Heart left ventricle (tissue), 16 donors: ENCODE measurements around the gene CDC37L1. TPM values are rescaled to one million over a fixed set of nuclear protein-coding genes. Genes with fewer than 3 reads are reported as not detected.

Experiments
- ATAC-seq, 4 donors: fragments of 200-7000 bp; cut with Tn5 transposase; one replicate each; pipeline ENCODE4 v1.9.1; 2020 to 2022; ENCODE audit warnings: moderate library complexity in 4 of 4, mild to moderate bottlenecking in 3 of 4, moderate number of reproducible peaks in 1 of 4
- DNase-seq, 5 donors: peaks; one replicate each; pipeline ENCODE4 v3.0.0-alpha.2; 2020
- H3K27ac ChIP-seq, 12 donors: fragments of 200-600 bp; sonication (generic) in 4 of 12; one replicate each; pipeline versions ENCODE4 v1.5.0 to v1.8.0; 2016 to 2022; ENCODE audit warnings: mild to moderate bottlenecking in 2 of 12
- H3K27me3 ChIP-seq, 9 donors: fragments of 200-600 bp; sonication (generic) in 2 of 9; one replicate each; pipeline versions ENCODE4 v1.5.1 to v1.8.0; 2016 to 2022; ENCODE audit warnings: mild to moderate bottlenecking in 3 of 9
- H3K36me3 ChIP-seq, 9 donors: fragments of 200-600 bp; sonication (generic) in 2 of 9; one replicate each; pipeline versions ENCODE4 v1.5.0 to v1.8.0; 2018 to 2022; ENCODE audit warnings: mild to moderate bottlenecking in 2 of 9
- H3K4me1 ChIP-seq, 12 donors: fragments of 200-600 bp; sonication (generic) in 4 of 12; one replicate each; pipeline versions ENCODE4 v1.5.0 to v1.8.0; 2016 to 2022; ENCODE audit warnings: mild to moderate bottlenecking in 3 of 12
- H3K4me3 ChIP-seq, 12 donors: fragments of 200-600 bp; sonication (generic) in 4 of 12; one replicate each; pipeline versions ENCODE4 v1.5.0 to v1.8.0; 2017 to 2022; ENCODE audit warnings: mild to moderate bottlenecking in 9 of 12, moderate library complexity in 4 of 12
- H3K9me3 ChIP-seq, 12 donors: fragments of 200-600 bp; sonication (generic) in 4 of 12; one replicate each; pipeline versions ENCODE4 v1.5.0 to v1.8.0; 2016 to 2022; ENCODE audit warnings: mild to moderate bottlenecking in 1 of 12
- CTCF ChIP-seq, 12 donors: fragments of 200-600 bp; sonication (generic) in 4 of 12; IDR thresholded peaks; one replicate each; pipeline versions ENCODE4 v1.5.0 to v1.8.0; 2018 to 2022; ENCODE audit warnings: antibody characterized with exemption in 12 of 12, mild to moderate bottlenecking in 5 of 12
- POLR2A ChIP-seq, 2 donors: fragments of 450-650 bp; IDR thresholded peaks; one replicate each; pipeline ENCODE4 v1.6.1; 2017; ENCODE audit warnings: antibody characterized with exemption in 2 of 2, mild to moderate bottlenecking in 2 of 2, moderate library complexity in 2 of 2
- WGBS, 4 donors: extraction: QIAGEN DNeasy Blood & Tissue Kit in 2 of 4; methylation state at CpG; one replicate each; pipeline versions ENCODE4 v1.1.5 to v1.1.7; 2013 to 2018; 5-methylcytosine and 5-hydroxymethylcytosine counted together
- intact Hi-C, 10 donors: fragments of 100-400 bp; cut with DNase I; formaldehyde crosslinking; loops; one replicate each; pipeline versions ENCODE4 v1.11.1 to v1.14.2; 2022
- polyA plus RNA-seq, 2 donors: library from polyadenylated mRNA; stranded (reverse); fragments of 200-250 nt; gene quantifications; one replicate each; pipeline ENCODE4 v1.2.3, GENCODE V29; 2013
- total RNA-seq, 9 donors: library from RNA; depleted of rRNA in 2 of 9; stranded (reverse); fragments of >200 nt in 2 of 9; fragmentation: NEBNext Ultra II Directional in 3 of 9; extraction: Animal tissue kit (Norgen Biotek cat#: 25700) in 3 of 9; gene quantifications; one replicate each; pipeline versions ENCODE4 v1.1.0 to v1.2.4, GENCODE V29; 2016 to 2023
- donor health status: ischemic (EF 13 %, LVEDD 7.1; RV severe dilation, severe dysfunction).
- donor health status: healthy with polysubstance abuse.
- donor health status: DM: no; HTN: yes; CAD: no.
- donor health status: DM: no; HTN: no; CAD: no.
- donor health status: ischemic (EF 25% LVEDD 6.9; RV normal size, moderate dysfunction).
- donor health status: ischemic (EF 25% LVEDD 5.7; RV mildly dilated, moderate dysfunction).
- donor health status: healthy.
- donor health status: DM: yes; HTN: yes; CAD: no.
- donor health status: ischemic (EF 35%, LVEDD 5.7; RV mildly dilated, moderate dysfunction).
- donor health status: nonischemic (EF 11% LVEDD 7.7; RV severe dilation, severe dysfunction).
- donor health status: DM: yes; HTN: yes; CAD: no.
- donor health status: PGD.
- donor health status: ischemic (EF 29% LVEDD 5.4; RV normal size, mild dysfunction).
- donor health status: nonischemic (EF 23%, LVEDD 6.1; RV moderate dilation, normal function).

CDC37L1 gene
- total and polyA plus RNA-seq, 11 donors, result 15.6 to 100 (median 34.9) TPM

GRCh38 chr9:4661165-4661564 lies 18.2 kb upstream of the CDC37L1 start:
- TF ChIP-seq CTCF (IDR thresholded peaks at IDR 0.05) (no peak), POLR2A (IDR thresholded peaks at IDR 0.05) (no peak)
- no peak for ATAC-seq
- H3K27me3 ChIP-seq, result no peaks in the 10 kb centered on the region
- H3K27ac ChIP-seq, result peak overlapping the region in 2 of 12 donors; percentile 68 to 81
- H3K4me1 ChIP-seq, result peaks cover 0 to 44% (median 32%) of the 10 kb centered on the region in 12 donors
- WGBS, 4 donors, result 90 to 96% (median 93%) methylated on average over 1 of the region's 1 CpG
- DNase-seq, result no peak
- H3K36me3 ChIP-seq, result no peaks in the 10 kb centered on the region
- intact Hi-C loops, result loop anchor here in 4 of 10 donors (5.0 to 10.0 kb wide), 3 partner anchors 81 to 774 kb away; partner anchors contain the start of genes AK3 (in 3 of the 4), JAK2 (in 1 of the 4) and PLGRKT (in 1 of the 4)
- H3K9me3 ChIP-seq, result no peaks in the 10 kb centered on the region
- H3K4me3 ChIP-seq, result peak overlapping the region in 2 of 12 donors; percentile 76 to 85

- no peaks in the 10 kb centered on the region for H3K9me3 ChIP-seq
- no peaks in the 10 kb centered on the region for H3K36me3 ChIP-seq
- WGBS, 4 donors, result 8 to 21% (median 13%) methylated on average over 5 of the region's 5 CpGs
- no peak for TF ChIP-seq CTCF (IDR thresholded peaks at IDR 0.05)
- ATAC-seq (no peak), DNase-seq (no peak)
- peak overlapping the region in 8 of 12 donors; percentile 68 to 85 (median 78) for H3K27ac ChIP-seq
- H3K27me3 ChIP-seq, result no peaks in the 10 kb centered on the region
- peaks cover 0 to 48% (median 32%) of the 10 kb centered on the region in 12 donors for H3K4me1 ChIP-seq
- peak overlapping the region in 11 of 12 donors; percentile 50 to 96 (median 83) for H3K4me3 ChIP-seq
- intact Hi-C loops, result loop anchor here in 5 of 10 donors (2.0 to 10.0 kb wide), 4 partner anchors 17 to 773 kb away; partner anchors contain the start of genes AK3 (in 3 of the 5), CDC37L1 (in 1 of the 5), JAK2 (in 1 of the 5) and PLGRKT (in 1 of the 5)
These were observed 17.8 kb upstream of the CDC37L1 start for GRCh38 chr9:4661611-4662010.

GRCh38 chr9:4662108-4662988 lies 17.0 kb upstream of the CDC37L1 start, which contains the start of gene PLPP6:
PLPP6 (plus strand) TSS chr9:4662294; CDS start chr9:4662376, 82 bp downstream.
- WGBS, 4 donors, result 2 to 6% (median 3%) methylated on average over 29 to 70 of the region's 70 CpGs
- Histone ChIP-seq H3K9me3 (no peaks in the 10 kb centered on the region), H3K36me3 (no peaks in the 10 kb centered on the region), H3K4me3 (peak within 1 kb of the TSS; percentile 50 to 96 (median 81)), H3K27me3 (no peaks in the 10 kb centered on the region), H3K27ac (peak within 1 kb of the TSS; percentile 27 to 90 (median 78)), H3K4me1 (peaks cover 0 to 51% (median 32%) of the 10 kb centered on the region in 12 donors)
- DNase-seq, result peak; percentile 88 to 92 (median 90)
- TF ChIP-seq POLR2A (IDR thresholded peaks at IDR 0.05) (peak in 1 of 2 donors; percentile 74), CTCF (IDR thresholded peaks at IDR 0.05) (peak; percentile 29 to 72 (median 52))
- ATAC-seq, result peak; percentile 92 to 97 (median 96)
- intact Hi-C loops, result loop anchor here in 5 of 10 donors (2.0 to 10.0 kb wide), 4 partner anchors 16 to 772 kb away; partner anchors contain the start of genes AK3 (in 3 of the 5), CDC37L1 (in 1 of the 5), JAK2 (in 1 of the 5) and PLGRKT (in 1 of the 5)
